Measurements from ENCODE around the gene AP2A1. TPM values are rescaled to one million over a fixed set of nuclear protein-coding genes. Genes with fewer than 3 reads are reported as not detected.

AP2A1 gene
- total RNA-seq, 2 experiments from 2014 or later = 90.3 to 91.8 TPM

DNA sequence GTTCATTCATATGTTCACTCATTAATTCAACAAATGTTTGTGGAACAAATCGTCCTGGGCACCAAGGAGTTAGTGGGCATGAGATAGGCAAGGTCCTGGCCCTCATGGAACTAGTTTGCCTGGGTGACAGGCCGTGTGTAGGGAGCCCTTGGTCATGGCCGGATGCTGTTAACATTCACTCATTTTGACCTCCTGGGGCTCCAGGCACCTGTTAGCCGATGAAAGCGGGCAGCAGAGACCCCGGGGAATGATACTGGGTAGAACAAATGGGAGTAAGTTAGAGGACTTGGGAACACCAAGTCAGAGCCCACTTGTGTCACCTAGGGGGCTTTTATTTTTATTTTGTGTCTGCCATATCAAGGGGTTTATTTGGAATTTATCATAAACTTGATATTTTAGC is 57.9 kb downstream of the AP2A1 start:
- ChIA-PET CTCF (no interaction called here), POLR2A (no interaction called here)

DNA sequence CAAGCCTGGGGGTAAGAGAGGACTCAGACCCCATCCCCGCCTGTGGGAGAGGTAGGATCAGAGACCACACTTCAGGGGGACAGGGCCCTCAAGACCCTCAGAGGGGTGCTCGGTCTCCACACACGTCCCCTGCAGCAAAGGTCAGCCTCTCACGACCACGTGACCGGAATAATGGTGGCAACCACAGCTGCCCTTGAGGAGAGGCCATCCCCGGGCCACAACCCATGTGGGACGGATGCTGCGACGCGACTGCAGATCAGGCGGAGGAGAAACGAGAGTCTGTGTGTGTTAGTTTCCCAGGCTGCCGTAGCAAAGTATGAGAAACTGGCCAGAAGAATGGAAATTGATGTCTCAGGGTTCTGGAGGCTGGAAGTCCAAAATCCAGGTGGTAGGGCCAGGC is 60.2 kb downstream of the AP2A1 start:
- ChIA-PET POLR2A (interaction anchor here (1.3 kb wide), 1 partner anchor 11 kb away, joined by 3 read pairs; no protein-coding TSS in a partner anchor), CTCF (no interaction called here)

DNA sequence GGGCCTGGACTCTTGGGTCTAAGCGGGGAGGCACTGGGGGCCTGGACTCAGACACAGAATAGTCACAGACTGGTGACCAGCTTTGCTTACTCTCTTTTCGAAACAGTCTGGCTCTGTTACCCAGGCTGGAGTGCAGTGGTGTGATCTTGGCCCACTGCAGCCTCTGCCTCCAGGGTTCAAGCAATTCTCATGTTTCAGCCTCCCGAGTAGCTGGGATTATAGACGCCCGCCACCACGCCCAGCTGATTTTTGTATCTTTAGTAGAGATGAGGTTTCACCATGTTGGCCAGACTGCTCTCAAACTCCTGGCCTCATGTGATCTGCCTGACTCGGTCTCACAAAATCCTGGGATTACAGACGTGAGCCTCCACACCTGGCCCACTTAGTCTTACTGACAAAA is 62.4 kb downstream of the AP2A1 start:
- CTCF ChIA-PET = no interaction called here
- POLR2A ChIA-PET = no interaction called here

DNA sequence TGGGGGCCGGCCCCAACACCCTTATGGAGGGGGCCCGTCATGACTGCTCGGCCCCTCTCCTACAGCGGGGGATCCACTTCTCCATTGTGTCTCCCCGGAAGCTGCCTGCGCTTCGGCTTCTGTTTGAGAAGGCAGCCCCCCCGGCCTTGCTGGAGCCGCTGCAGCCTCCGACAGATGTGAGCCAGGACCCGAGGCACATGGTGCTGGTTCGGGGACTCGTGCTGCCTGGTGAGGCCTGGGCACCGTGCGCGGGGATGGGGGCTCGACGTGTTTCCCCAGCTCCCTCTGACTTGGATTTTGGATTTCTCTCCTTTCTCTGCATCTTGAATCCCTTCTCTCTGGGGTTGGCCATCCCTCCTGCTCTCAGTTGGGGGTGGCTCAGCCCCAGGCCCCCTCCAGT is 62.9 kb downstream of the AP2A1 start:
- CTCF ChIA-PET = no interaction called here

DNA sequence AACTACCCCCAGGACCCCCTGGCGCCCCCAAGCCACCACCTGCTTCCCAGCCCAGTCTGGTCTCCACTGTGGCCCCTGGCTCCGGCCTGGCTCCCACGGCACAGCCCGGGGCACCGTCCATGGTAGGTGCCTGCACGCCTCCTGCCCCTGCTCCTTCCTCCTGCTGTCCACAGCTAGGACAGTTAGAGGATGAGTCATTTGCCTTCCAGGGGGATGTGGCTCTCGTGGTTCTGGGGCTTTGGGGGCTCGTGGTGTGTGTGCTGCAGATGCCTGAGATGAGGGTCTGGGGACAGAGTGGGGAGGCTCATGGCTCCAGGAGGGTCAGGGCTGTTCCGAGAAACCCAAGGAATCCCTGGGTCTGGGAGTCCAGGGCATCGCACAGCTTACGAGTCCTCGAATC is 64.0 kb downstream of the AP2A1 start:
- CTCF ChIA-PET = no interaction called here
- POLR2A ChIA-PET = no interaction called here

More for the DNA sequence above, 62.9 kb downstream of the AP2A1 start:
- POLR2A ChIA-PET = no interaction called here

DNA sequence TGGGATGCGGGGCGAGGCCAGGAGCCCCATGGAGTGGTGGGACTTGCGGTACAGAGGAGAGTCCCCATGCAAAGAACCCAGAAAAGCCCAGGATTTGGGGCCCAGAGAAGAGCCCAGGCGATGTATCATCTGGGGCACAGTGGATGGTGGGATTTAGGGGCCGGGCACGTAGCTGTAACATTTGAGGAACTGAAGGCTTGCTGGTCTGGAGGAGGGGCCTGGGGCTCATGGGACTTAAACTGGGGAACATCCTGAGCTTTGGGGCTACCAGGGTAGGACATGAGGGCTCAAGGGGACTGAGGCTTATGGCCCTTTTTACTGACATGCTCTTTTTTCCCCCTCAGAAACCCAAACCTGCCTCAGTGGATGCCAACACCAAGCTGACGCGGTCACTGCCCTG is 64.8 kb downstream of the AP2A1 start:
- ChIA-PET POLR2A (no interaction called here), CTCF (no interaction called here)

DNA sequence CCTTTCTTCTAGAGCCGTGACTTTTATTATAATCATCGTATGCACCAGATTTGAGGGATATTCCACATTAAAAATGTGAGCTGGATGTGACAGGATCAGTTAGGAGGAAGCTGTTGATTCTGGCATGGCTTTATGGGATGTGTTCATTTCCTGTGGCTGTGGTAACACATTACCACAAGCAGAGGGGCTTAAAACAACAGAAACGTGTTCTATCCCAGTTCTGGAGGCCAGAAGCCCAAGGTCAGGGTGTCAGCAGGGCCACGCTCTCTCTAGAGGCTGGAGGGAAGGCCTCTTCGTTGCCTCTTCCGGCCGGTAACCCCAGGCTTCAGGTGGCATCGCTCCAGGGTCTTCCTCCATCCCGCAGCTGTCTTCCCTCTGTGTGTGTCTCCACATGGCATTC is 65.8 kb downstream of the AP2A1 start:
- POLR2A ChIA-PET = no interaction called here
- CTCF ChIA-PET = no interaction called here

DNA sequence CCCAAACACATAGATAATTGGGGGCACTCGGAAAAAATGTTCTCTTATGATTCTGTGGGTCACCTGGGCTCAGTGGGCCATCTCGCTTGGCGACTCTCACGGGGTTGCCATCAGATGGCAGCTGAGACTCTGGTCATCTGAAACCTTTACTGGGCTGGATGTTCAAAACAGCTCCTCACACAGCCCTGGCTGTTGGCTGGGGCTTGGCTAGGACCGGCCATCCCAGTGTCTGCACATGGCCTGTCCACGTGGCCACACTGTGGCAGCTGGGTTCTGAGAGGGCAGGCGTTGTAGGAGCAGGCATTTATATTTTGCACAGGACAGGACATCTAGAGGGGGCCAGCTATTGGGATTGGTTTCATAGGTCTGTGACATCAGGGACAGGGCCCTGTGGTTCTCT is 66.8 kb downstream of the AP2A1 start:
- POLR2A ChIA-PET = no interaction called here

DNA sequence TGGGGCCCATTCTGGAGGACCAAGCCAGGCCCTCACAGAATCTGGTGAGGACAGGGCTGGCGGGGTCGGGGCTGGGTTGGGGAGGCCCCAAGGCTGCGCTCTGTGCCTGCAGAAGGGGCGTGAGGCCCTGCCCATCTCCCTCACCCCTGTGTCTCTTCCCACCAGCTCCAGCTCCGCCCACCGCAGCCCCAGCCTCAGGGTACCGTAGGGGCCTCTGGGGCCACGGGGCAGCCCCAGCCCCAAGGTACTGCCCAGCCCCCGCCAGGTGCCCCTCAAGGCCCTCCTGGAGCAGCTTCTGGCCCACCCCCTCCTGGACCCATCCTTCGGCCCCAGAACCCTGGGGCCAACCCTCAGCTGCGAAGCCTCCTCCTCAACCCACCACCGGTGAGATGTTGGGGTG is 68.8 kb downstream of the AP2A1 start:
- ChIA-PET CTCF (no interaction called here), POLR2A (no interaction called here)

More for the DNA sequence above, 66.8 kb downstream of the AP2A1 start:
- CTCF ChIA-PET = no interaction called here

DNA sequence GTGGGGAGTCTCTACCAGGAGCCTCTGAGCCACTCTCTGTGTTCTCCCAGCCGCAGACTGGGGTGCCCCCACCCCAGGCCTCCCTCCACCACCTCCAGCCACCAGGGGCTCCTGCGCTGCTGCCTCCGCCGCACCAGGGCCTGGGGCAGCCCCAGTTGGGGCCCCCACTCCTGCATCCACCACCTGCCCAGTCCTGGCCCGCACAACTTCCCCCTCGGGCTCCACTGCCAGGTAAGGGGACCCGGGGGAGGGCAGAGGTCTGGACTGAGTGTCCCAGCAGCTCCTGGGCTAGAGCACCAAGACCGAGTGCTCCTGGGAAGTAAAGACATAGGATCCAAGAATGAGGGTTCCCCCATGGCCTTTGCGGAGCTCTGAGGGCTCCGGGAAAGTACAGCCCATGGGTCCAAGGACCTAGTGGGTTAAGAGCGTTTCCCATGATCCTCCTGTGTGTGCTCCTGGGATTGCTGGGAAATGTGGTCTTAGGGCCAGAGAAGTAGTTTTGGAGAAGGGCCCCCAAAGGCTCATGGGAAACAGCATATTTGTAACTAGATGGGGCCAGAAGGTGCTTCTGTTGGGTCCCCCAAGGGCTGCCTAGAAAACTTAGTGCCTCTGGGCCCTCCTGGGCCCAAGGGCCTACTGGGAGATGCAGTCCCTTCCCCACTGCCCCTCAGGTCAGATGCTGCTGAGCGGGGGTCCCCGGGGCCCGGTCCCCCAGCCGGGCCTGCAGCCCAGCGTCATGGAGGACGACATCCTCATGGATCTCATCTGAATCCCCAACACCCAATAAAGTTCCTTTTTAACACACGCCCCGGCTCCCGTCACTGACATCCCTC is 69.6 kb downstream of the AP2A1 start:
- CTCF ChIA-PET = no interaction called here
- POLR2A ChIA-PET = no interaction called here

DNA sequence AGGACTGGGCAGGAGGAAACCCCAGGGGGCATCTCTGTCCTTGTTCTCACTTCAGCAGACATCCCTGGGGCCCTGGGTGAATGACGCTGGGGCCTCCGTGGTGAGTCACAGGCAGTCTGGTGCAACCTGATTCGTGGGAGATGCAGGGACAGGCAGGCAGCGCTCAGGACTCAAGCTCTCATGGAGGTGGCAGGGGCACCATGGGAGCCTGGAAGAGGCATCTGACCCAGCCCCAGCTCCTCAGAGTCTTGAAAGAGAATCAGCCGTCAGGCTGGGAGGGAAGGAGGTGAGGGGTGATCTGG is 70.2 kb downstream of the AP2A1 start:
- CTCF ChIA-PET = no interaction called here
- POLR2A ChIA-PET = no interaction called here

DNA sequence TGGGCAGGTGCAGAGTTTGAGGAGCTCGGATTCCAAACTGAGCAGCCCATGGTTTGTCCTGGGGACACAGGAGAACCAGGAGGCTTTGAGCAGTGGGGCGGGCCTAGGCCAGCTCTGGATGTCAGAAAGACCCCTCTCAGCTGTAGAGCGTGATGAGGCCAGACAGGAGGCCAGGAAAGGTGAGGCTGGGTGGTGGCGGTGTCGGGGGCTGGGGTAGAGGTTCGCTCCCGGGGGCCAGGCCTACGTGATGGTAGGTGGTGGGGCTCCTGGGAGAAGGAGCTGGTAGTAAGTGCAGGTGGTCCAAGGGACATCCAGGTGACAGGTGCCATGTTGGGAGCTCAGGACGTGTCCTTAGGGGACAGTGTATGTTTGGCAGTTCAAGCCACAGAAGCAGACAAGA is 70.6 kb downstream of the AP2A1 start:
- POLR2A ChIA-PET = interaction anchor here (0.8 kb wide), 1 partner anchor 11 kb away, joined by 3 read pairs; no protein-coding TSS in a partner anchor
- CTCF ChIA-PET = no interaction called here

DNA sequence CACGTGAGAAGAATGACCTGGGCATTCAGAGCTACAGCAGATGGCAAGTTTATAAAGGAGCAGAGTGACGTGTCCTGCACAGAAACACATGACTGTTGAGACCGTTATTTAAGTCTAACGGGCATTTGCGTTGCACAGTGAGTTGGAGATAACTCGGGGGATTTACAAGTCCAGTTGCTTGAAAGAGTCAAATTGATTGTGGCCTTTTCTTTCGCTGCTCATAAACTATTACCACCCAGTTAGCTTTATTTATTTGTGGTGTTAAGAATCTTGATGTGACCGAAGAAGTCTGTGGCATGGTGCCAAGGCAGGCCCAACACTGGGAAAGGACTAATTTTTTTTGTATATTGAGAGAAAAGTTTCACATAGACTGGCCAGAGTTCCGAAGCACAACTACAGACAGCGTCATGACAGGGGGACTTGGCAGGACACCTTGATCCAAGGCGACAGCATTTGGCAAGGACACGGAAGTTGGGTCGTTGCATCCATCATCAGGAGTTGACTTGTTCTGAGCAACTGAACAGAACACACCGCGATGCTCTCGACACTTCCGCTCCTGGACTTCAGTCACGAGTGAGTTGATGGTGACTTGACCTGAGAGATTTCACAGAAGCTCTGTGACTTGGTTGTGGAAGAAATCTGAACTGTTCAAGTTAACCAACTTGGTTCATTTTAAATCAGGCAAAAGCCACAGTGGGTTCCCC is 72.2 kb downstream of the AP2A1 start:
- POLR2A ChIA-PET = no interaction called here
- CTCF ChIA-PET = no interaction called here

DNA sequence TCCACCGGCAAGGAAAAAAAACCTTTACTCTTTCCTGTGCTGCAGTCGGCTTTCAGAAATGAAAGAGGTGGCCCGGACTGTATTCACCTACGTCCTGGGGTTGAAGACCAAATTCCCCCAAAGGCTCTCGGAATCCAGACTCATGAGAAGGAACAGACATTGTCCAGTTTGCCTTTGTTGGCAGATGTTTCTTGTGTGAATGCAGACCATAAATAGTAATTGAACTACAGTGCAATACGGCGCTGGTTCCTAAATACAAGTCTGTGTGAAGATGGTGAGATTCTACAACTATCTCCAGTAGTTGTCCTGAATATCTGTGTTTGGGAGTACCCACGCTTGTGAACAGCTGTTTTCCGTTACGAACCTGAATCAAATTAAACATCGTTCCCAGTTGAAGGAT is 72.9 kb downstream of the AP2A1 start:
- CTCF ChIA-PET = interaction anchor here (0.5 kb wide), 1 partner anchor 209 kb away, joined by 5 read pairs; no protein-coding TSS in a partner anchor

DNA sequence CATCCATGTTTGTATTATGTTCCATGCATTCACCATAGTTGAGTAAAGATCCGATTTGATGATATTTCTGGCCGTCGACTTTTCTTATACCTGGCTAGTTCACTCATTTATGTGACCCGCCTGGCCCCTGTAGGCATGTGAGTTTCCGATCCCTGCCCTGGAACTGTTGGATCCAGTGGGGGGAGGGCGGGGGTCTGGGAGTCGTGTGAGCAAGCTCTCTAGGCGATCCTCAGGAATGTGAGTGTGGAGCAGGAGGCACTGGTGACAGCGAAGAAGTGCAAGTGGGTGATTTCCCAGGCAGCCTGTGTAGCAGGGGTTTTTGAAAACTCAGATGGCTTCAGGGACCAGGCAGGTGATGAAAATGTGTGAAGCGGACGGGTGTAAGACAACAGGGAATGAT is 73.5 kb downstream of the AP2A1 start:
- POLR2A ChIA-PET = no interaction called here
- CTCF ChIA-PET = interaction anchor here (0.5 kb wide), 1 partner anchor 209 kb away, joined by 5 read pairs; no protein-coding TSS in a partner anchor

More for the DNA sequence above, 72.9 kb downstream of the AP2A1 start:
- POLR2A ChIA-PET = no interaction called here

DNA sequence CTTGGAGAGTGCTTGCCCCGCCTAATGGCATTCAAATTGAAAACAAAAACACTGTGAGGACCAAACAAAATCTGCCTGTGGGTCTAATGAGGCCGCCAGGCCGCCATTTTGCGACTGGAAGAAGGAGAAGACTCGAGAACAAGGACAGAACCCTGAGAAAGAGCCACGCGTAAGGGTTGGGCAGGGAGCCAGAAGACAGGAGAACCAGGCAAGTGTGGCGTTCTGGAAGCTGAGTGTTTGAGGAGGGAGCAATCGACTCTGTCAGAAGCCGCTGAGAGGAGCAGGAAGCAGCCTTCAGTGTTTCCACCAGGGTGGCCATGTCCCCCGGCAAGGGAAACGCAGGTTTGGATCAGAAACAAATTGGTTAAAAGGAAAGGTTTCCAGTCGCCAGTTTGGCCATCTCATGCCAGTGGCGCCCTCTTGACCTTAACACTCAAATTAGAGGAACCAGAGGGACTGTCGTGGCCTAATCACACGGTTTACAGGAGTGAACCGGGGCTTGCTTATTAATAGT is 74.0 kb downstream of the AP2A1 start:
- CTCF ChIA-PET = no interaction called here

DNA sequence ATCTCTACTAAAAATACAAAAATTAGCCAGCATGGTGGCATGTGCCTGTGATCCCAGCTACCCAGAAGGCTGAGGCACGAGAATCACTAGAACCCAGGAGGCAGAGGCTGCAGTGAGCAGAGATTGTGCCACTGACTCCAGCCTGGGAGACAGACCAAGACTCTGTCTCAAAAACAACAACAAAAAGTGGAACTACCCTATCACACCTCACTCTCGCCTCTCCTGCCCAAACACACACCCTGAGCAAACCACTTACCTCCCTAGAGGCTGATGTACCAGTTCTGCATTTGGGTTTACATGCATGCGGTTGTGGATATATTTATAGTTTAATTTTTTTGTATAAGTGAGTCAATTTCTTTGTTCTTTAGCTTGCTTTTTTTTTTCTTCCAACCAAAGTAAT is 76.5 kb downstream of the AP2A1 start:
- ChIA-PET POLR2A (no interaction called here), CTCF (interaction anchor here (0.7 kb wide), 1 partner anchor 84 kb away, joined by 3 read pairs; no protein-coding TSS in a partner anchor)

More for the DNA sequence above, 74.0 kb downstream of the AP2A1 start:
- POLR2A ChIA-PET = no interaction called here

DNA sequence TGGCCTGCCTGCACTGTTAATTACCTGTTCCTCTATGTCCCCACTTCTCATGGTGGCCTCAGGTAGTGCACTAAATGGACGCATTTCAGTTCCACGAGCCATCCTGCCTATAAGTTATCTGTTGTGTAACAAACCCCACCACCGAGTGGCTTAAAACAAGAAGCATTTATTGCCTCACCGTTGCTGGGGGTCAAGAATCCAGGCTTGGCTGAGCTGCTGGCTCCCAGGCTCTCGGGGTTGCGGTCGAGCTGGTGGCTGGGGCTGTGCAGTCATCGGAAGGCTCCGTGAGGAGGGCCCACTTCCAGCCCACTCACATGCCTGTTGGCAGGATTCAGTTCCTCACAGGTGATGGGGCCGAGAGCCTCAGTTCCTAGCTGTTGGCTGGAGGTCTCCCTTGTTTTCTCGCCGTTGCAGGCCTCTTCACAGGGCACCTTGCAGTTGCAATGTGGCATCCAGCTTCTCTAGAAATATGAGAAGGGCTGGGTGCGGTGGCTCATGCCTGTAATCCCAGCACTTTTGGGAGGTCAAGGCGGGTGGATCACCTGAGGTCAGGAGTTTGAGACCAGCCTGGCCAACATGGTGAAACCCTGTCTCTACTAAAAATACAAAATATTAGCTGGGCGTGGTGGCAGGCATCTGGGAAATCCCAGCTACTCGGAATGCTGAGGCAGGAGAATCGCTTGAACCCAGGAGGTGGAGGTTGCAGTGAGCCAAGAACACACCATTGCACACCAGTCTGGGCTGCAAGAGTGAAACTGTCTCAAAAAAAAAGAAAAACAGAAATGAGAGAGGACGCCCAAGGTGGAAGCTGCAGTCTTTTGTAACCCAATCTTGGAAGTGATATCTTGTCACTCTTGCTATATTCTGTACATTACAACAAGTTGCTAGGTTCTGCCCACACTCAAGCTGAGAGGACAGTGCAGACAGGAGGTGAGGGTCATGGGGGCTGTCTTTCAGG is 77.6 kb downstream of the AP2A1 start:
- CTCF ChIA-PET = no interaction called here
- POLR2A ChIA-PET = no interaction called here

DNA sequence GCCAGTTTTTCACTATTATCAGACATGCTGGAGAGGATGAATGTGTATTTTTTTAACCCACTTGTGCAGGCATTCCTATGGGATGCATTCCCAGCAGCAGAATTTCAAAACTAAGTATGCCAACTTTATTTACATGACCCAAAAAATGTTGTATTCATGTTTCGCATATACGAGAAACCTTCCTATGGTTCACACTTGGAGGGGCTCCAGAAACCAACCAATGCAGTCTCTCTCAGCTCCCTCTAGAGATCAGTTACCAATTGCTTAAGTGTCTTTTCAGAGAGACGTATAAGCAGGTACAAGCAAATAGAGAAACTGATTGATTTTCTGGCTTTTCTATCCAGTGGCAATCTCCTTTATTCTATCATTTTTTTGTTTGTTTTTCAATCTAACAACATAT is 78.6 kb downstream of the AP2A1 start:
- ChIA-PET CTCF (no interaction called here), POLR2A (no interaction called here)

DNA sequence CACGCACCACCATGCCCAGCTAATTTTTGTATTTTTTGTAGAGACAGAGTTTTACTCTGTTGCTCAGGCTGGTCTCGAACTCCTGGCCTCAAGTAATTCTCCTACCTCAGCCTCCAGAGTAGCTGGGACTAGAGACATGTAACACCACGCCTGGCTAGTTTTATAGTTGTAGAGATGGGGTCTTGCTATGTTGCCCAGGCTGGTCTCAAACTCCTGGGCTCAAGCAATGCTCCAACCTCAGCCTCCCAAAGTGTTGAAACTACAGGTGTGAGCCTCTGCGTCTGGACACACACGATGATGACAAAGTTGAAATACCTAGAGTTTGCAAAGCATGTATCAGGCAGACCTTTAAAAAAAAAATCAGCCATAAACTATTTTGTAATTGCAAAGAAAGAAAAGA is 79.6 kb downstream of the AP2A1 start:
- ChIA-PET POLR2A (no interaction called here), CTCF (no interaction called here)

Data from activated CD8-positive, alpha-beta memory T cell treated with anti-CD3 and anti-CD28 coated beads for 36 hours (primary cell).